Thyroid gland (tissue), 4 donors: ENCODE data around the gene GRHL1.
"Not testable (repeated sequence)": the region's sequence is repeated elsewhere in the genome, so short reads cannot be mapped to it uniquely, and the experiment has no call there.

Experiments
- CTCF ChIP-seq, 6 experiments: fragments of 200-600 bp in 3 of 6; fragments of 450-650 bp in 3 of 6; sonication (generic) in 3 of 6; IDR thresholded peaks; one replicate each; pipeline ENCODE4 v1.5.1; 2016 to 2019; ENCODE audit warnings: antibody characterized with exemption in 6 of 6, mild to moderate bottlenecking in 2 of 6, inconsistent platforms in 1 of 6, moderate library complexity in 1 of 6
- POLR2A ChIP-seq, 2 donors: fragments of 450-650 bp; IDR thresholded peaks; one replicate each; pipeline ENCODE4 v1.6.1; 2017; ENCODE audit warnings: antibody characterized with exemption in 2 of 2, mild to moderate bottlenecking in 2 of 2, moderate library complexity in 1 of 2

GRCh38 chr2:10011606-10012325 lies 60.3 kb downstream of the GRHL1 start:
- not testable (repeated sequence) for TF ChIP-seq CTCF, POLR2A (IDR thresholded peaks at IDR 0.05)
